COLO668 (cell line): ENCODE measurements around the gene WDR81.
"Not testable (repeated sequence)": the region's sequence is repeated elsewhere in the genome, so short reads cannot be mapped to it uniquely, and the experiment has no call there.

Experiments used
- DNase-seq: peaks from one replicate; lab custom pipeline; 2025; ENCODE audit not compliant: unreplicated experiment; lab: John Stamatoyannopoulos, UW

The WDR81 gene

GRCh38 chr17:1753767-1754429 lies 29.4 kb downstream of the WDR81 start:
- no peak for DNase-seq

- DNase-seq, result no peak
These were observed 30.1 kb downstream of the WDR81 start for GRCh38 chr17:1754430-1755112.

GRCh38 chr17:1755252-1755826 lies 30.8 kb downstream of the WDR81 start:
- no peak for DNase-seq

- no peak for DNase-seq
These were observed 31.3 kb downstream of the WDR81 start for GRCh38 chr17:1755827-1756262.

DNA sequence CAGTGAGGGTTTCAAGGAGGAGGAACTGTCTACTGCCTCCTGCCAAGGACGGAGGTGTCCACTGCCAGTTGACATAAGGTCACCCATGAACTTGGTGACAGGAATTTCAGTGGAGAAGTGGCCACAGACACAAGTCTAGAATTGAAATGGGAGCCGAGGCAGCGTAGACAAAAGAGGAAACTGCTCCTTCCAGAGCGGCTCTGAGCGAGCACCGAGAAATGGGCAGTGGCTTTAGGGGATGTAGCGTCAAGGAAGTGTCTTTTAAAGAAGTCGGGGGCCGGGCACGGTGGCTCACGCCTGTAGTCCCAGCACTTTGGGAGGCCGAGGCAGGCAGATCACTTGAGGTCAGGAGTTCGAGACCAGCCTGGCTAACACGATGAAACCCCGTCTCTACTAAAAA lies 34.3 kb downstream of the WDR81 start:
- no peak for DNase-seq

DNA sequence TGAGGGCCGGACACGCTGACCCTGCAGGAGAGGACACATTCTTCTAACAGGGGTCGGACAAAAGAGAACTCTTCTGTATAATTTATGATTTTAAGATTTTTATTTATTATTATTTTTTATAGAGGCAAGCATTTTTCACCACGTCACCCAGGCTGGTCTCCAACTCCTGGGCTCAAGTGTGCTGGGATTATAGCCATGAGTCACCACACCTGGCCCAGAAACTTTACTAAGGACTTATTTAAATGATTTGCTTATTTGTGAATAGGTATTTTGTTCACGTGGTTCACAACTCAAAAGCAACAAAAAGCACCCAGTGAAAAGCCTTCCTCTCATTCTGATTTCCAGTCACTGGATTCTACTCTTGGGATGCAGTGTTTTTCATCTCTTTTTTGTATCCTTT lies 35.0 kb downstream of the WDR81 start:
- no peak for DNase-seq

DNA sequence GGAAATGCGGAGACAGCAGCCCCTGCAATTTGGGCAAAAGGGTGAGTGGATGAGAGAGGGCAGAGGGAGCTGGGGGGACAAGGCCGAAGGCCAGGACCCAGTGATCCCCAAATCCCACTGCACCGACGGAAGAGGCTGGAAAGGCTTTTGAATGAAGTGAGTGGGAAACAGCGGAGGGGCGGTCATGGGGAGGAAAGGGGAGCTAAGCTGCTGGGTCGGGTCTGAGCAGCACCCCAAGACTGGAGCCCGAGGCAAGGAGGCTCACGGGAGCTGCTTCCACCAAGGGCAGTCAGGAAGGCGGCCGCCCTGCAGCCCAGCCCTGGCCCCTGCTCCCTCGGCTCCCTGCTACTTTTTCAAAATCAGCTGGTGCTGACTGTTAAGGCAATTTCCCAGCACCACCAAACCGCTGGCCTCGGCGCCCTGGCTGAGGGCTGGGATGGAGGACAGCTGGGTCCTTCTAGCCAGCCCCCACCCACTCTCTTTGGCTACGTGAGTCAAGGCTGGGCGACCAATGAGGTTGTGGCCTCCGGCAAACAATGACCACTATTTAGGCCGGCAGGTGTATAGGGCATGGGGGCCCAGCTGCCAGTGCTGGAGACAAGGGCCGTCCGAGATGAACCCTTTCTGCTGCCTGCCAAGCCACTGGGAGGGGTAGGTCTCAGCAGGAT lies 37.9 kb downstream of the WDR81 start:
- peak; percentile 72 for DNase-seq

DNA sequence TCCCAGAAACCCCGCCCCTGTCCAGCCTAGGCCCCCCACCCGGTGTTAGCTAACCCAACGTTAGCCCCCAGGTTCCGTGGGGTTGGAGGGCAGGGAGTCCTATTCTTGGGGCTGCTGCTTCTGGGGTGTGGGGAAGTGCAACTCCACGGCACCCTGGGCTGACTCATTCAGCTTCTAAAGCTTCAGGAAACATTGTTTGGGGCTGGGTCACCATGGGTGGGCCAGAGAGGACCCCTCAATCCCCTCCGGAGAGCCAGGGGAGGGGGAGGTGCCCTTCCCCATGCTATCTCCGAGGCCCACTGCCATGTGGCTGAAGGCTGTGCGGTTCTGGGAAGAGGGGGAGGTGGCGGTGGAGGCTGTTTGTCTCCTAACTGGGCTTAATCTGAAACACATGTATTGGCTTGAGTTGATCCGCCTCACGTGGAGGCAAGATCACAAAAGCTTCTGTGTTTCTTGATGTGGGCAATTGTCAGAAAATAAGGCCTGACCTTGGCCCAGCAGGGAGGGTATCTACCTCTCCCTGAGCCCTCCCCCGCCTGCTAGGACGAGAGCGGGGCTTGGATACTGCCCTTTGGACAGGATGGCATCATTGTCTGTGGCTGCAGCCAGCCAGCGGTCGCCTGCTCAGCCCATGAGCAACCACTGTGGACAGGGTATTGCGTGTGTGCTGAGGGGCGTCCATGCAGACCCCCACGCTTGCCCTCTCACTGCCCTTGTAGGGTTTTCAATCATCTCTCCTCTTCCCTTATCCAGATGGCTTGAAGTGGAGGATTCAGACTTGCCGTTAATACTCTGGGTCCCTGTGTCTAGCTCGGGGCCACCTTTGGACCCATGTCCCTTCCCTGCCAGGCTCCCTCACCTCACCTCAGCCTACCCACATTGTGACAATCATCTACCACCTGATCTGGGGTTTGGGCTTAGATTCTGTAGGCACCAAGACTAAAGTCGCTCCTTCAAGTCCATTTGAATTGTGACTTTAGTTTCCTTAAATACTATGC lies 38.7 kb downstream of the WDR81 start:
- DNase-seq, result peak; percentile 53

GRCh38 chr17:1764284-1764683 lies 39.8 kb downstream of the WDR81 start:
- peak; percentile 61 for DNase-seq

DNA sequence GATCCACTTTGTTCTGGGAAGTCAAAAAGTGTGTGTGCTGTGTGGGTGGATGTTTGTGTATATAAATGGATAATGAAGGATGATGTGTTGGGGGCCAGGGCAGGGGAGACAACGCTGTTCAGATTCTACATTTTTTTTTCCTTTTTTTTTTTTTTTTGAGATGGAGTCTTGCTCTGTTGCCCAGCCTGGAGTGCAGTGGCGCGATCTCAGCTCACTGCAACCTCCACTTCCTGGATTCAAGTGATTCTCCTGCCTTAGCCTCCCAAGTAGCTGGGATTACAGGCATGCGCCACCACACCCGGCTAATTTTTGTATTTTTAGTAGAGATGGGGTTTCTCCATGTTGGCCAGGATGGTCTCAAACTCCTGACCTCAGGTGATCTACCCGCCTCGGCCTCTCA lies 40.2 kb downstream of the WDR81 start:
- not testable (repeated sequence) for DNase-seq

- DNase-seq, result no peak
These were observed 41.1 kb downstream of the WDR81 start for GRCh38 chr17:1765576-1765975.

DNA sequence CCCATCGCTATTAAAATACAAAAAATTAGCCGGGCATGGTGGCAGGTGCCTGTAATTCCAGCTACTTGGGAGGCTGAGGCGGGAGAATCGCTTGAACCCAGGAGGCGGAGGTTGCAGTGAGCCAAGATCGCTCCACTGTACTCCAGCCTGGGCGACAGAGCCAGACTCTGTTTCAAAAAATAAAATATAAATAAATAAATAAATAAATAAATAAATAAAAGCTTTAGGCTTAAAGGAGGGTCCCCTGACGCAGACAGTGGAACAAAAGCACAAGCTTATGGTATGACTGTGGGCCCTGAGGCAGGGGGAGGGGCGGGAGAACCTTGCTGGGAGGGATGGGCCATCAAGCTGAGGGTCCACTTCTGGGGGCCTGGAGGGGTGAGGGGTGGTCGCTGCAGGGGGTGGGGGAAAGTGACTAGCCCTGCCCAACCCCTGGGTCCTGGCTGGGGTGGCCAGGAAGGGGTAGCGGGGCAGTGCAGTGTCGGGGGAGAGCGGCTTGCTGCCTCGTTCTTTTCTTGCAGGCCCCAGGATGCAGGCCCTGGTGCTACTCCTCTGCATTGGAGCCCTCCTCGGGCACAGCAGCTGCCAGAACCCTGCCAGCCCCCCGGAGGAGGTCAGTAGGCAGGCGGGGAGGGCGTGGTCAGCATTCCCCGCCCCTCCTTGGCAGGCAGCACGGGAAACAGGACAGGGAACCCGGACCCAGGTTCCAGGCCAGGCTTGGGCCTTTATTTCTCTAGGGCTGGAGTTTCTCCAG lies 42.1 kb downstream of the WDR81 start:
- DNase-seq, result no peak

DNA sequence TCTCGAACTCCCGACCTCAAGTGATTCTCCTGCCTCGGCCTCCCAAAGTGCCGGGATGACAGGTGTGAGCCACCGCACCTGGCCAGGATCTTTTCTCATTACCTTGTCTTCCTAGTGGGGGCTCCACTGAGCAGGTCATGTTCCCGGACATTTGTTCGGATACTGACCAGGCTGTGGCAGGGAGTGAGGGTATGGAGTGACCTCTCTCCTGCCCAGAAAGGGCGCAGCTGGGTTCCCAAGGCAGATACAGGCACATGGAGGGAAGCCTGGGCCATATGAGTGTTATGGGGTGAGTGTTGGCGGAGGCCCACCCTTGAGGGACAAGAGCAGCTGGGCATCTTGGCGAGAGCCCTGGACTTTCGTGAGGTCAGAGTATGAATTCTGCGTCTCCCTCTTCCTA lies 42.9 kb downstream of the WDR81 start:
- no peak for DNase-seq

DNA sequence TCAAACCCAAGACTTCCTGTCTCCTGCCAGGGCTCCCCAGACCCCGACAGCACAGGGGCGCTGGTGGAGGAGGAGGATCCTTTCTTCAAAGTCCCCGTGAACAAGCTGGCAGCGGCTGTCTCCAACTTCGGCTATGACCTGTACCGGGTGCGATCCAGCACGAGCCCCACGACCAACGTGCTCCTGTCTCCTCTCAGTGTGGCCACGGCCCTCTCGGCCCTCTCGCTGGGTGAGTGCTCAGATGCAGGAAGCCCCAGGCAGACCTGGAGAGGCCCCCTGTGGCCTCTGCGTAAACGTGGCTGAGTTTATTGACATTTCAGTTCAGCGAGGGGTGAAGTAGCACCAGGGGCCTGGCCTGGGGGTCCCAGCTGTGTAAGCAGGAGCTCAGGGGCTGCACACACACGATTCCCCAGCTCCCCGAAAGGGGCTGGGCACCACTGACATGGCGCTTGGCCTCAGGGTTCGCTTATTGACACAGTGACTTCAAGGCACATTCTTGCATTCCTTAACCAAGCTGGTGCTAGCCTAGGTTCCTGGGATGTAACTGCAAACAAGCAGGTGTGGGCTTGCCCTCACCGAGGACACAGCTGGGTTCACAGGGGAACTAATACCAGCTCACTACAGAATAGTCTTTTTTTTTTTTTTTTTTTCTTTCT lies 45.4 kb downstream of the WDR81 start:
- DNase-seq, result peak; percentile 15

DNA sequence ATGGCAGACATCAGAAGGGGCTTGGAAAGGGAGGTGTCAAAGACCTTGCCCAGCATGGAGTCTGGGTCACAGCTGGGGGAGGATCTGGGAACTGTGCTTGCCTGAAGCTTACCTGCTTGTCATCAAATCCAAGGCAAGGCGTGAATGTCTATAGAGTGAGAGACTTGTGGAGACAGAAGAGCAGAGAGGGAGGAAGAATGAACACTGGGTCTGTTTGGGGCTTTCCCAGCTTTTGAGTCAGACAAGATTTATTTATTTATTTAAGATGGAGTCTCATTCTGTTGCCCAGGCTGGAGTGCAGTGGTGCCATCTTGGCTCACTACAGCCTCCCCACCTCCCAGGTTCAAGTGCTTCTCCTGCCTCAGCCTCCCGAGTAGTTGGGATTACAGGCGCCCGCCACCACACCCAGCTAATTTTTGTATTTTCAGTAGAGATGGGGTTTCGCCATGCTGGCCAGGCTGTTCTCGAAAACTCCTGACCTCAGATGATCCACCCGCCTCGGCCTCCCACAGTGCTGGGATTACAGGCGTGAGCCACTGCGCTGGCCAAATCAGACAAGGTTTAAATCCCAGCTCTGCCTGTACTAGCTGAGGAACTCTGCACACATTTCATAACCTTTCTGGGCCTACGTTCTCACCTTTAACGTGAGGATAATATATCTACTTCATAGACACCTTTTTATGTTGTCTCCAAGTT lies 48.6 kb downstream of the WDR81 start:
- not testable (repeated sequence) for DNase-seq

DNA sequence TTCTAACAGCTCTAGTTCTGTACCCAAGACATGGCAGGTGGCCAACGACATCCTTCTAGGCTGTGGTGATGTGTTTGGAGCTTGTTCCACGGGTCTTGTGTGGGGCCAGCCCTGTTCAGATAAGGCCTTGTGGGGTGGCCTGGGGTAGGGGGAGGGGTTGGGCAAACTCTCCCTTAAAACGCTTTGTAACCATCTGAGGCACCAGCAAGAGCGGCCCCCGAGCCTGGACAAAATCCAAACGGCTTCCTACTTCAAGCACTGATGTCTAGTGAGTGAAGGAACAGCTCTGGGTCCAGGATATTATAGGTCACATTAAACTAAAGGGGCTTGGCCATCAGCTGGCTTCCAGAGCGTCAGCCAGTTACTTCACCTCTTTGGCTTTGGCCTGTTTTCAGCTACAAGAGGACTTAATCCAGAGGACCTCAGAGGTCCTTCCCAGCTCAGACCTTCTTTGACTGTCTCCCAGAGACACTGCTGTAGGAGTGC lies 49.2 kb downstream of the WDR81 start:
- no peak for DNase-seq

- DNase-seq, result no peak
These were observed 50.1 kb downstream of the WDR81 start for GRCh38 chr17:1774390-1775176.

- DNase-seq, result no peak
These were observed 51.8 kb downstream of the WDR81 start for GRCh38 chr17:1776328-1776727.
